HepG2 (cell line): ENCODE data around the gene NECAB2.

Source experiments
- CTCF ChIP-seq: sonication (generic); formaldehyde crosslinking; IDR thresholded peaks from 2 replicates; pipeline ENCODE4 v1.5.0; 2020; ENCODE audit warnings: mild to moderate bottlenecking, missing genetic modification reagents, moderate library complexity
- JARID2 ChIP-seq: sonication (generic); formaldehyde crosslinking; IDR thresholded peaks from 2 replicates; pipeline ENCODE4 v1.8.1; 2023; ENCODE audit warnings: missing genetic modification reagents, inconsistent platforms; ENCODE audit not compliant: insufficient replicate concordance
- SMAD1 ChIP-seq: sonication (generic); formaldehyde crosslinking; IDR thresholded peaks from 2 replicates; pipeline ENCODE4 v1.4.0; 2020; ENCODE audit warnings: missing genetic modification reagents, low read depth, mild to moderate bottlenecking, borderline replicate concordance
- ZBTB4 ChIP-seq: sonication (generic); formaldehyde crosslinking; IDR thresholded peaks from 2 replicates; pipeline ENCODE4 v1.4.0; 2020; ENCODE audit warnings: missing genetic modification reagents, mild to moderate bottlenecking, borderline replicate concordance
- ZKSCAN1 ChIP-seq: fragments of 150-350 bp; IDR thresholded peaks from 2 replicates; pipeline ENCODE4 v1.6.1; 2014; ENCODE audit warnings: low read length
- ZNF143 ChIP-seq: sonication (generic); formaldehyde crosslinking; IDR thresholded peaks from 2 replicates; pipeline ENCODE4 v1.4.0; 2020; ENCODE audit warnings: missing genetic modification reagents

GRCh38 chr16:83958846-83959565 lies 9.0 kb upstream of the NECAB2 start:
- no peak for TF ChIP-seq SMAD1 (CRISPR knock-in tag)
- no peak for TF ChIP-seq JARID2 (CRISPR knock-in tag)
- TF ChIP-seq CTCF (CRISPR knock-in tag) = no peak
- no peak for TF ChIP-seq ZNF143 (CRISPR knock-in tag)
- no peak for TF ChIP-seq ZBTB4
- no peak for TF ChIP-seq ZKSCAN1
